GM21737 (cell line): ENCODE measurements around the gene ACOT8.

Experiments used
- ATAC-seq: cut with Tn5 transposase; IDR thresholded peaks from one replicate; pipeline ENCODE4 v1.9.1; 2021; ENCODE audit warnings: mild to moderate bottlenecking, moderate library complexity; ENCODE audit not compliant: unreplicated experiment

Gene ACOT8

DNA sequence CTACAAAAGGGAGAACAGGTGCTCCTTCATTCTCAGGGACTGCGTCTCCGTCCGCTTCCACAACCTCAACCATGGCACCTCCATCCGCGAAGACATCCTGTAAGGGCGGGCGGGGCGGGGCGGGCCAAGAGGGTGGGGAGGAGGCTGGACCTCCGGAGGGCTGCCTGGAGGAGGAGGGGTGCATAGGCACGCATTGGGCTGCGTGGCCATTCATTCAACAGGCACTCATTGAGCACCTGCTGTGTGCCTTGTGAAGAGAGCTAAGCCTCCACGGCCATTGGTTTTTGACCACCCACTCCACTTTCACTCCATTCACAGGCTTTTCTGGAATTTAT lies 657 bp upstream of the ACOT8 start:
- ATAC-seq: peak; percentile 10

DNA sequence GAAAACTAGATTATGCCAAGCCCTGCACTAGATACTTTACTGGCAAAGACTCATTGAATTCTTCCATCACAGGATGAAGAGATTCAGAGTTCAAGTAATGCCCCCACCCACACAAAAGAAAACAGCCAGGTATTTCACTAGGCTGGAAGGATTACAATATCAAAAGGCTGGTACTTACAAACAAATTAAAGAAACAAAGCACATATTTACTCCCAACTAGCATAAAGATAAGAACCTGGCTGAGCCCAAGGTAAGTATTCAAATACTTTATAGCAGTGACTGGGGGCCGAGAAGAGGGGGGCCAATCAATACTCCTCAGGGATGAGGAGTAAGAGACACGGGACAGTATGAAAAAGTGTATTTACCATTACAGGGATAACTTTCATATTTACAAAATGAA lies 3.7 kb downstream of the ACOT8 start:
- ATAC-seq: no peak

DNA sequence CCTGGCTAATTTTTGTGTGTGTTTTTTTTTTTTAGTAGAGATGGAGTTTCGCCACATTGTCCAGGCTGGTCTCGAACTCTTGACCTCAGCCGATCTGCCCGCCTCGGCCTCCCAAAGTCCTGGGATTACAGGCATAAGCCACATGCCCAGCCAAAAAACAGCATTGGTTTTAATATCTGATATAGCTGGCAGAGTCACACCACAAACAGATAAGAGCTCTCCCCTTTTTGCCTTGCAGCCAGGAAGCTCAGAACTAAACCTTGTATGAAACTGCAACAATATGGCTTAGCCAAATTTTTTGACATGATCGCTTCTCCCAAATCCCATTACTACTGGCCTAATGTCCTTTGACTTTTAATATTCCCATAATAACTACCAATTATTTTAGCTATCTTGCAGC lies 4.9 kb downstream of the ACOT8 start:
- ATAC-seq: no peak

GRCh38 chr20:45851501-45851900 lies 5.7 kb downstream of the ACOT8 start:
- no peak for ATAC-seq

- ATAC-seq: no peak
Observed at GRCh38 chr20:45850926-45851325, 6.3 kb downstream of the ACOT8 start.

- no peak for ATAC-seq
Observed at GRCh38 chr20:45850238-45850637, 7.0 kb downstream of the ACOT8 start.

DNA sequence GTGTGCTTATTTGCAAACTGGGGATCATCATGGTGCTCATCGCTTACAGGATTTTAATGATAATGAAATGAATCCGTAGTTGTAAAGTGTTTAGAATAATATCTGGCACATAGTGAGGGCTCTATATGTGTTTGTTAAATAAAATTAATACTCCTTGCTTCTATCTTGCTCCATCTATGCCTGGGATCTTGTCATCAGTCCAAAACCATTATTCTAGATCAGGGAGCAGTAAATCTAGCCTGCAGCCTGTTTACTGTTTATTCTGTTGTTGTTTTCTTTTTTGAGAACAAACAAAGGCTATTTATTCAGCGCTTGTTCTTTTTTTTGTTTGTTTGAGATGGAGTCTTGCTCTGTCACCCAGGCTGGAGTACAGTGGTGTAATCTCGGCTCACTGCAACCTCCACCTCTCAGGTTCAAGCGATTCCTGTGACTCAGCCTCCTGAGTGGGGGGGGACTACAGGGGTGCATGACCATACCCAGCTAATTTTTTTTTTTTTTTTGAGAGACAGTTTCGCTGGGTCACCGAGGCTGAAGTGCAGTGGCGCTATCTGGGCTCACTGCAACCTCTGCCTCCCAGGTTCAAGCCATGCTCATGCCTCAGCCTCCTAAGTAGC lies 8.1 kb downstream of the ACOT8 start:
- ATAC-seq: no peak

DNA sequence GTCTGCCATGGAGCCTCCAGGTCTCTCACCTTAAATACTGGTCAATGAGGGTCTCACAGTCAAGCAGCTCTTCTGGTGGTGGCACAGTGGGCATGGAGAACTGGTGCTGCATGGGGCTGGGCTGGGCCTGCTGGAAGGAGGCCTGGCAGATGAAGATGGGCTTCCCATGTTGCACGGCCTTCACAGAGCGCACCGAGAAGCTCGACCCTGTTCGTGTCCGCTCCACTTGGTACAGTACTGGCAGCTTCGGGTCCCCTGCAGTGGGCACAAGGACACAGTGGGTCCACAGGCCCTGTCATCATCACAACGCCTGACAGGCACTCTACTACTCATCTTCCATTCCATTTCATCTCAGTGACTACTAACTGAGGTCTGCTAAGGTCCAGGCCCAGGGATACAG lies 8.8 kb downstream of the ACOT8 start:
- no peak for ATAC-seq

DNA sequence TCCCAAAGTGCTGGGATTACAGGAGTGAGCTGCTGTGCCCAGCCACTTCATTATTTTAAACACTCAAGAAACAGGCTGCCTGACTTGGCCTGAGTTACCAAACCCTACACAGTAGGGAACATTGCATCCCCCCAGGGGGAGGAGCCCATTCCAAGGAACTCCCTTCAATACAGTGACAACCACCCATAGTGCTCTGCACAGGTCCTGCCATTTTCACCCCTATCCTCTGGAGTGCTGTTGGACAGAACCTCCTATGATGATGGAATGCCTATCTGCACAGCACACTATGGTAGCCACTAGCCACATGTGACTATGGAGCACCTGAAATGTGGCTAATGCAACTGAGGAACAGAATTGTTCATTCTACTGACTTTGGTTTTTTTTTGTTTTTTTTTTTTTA lies 11.7 kb downstream of the ACOT8 start:
- no peak for ATAC-seq

DNA sequence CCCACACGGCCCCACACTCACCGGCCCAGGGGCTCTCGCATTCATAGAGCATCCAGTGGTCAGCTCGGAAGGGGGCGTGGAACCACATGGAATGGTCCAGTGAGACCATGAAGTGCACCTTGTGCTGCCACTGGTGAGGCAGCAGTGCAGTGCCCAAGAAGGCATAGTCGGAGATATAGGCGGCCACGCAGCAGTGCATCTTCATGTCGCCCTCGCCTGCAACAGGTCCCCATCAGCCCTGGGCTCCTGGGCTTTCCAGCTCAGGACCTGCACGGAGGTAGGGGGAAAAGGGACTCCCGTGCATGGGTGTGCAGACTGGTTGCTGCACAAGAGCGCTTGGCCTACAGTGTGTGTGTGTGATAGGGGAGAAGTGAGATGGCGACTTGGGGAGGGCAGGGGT lies 13.7 kb downstream of the ACOT8 start:
- no peak for ATAC-seq

- ATAC-seq: peak; percentile 71
Observed at GRCh38 chr20:45842169-45842812, 14.9 kb downstream of the ACOT8 start.

DNA sequence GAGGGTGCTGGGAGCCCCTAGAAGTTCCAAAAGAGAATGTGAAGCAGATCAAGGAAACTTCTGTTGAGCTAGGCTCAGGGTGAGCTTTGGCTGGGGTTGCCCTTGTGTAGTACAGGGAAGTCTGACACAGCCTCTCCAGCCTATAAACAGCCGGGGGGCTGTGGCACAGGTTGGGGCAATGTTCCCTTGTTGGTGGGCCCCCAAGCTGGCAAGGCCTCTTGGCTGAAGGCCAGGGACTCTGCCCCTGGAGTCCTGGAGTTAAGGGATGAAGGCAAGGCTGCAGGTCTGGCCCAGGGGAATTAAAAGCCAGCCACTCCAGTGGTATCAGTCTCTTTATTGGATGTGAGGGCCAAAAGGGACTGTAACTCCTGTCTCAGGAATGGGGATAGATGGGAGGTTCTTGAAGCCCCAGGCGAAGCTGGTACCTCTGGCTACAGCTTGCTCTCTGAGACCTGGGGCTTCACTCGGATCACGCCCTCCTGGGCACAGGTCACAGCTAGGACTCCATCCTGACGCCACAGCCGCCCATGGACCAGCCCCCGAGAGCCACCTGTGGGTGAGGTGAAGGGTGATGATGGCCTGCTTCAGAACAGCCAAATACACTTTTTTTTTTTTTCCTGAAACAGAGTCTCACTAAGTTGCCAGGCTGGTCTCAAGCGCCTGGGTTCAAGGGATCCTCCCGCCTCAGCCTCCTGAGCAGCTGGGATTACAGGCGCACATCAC lies 15.6 kb downstream of the ACOT8 start:
- no peak for ATAC-seq

DNA sequence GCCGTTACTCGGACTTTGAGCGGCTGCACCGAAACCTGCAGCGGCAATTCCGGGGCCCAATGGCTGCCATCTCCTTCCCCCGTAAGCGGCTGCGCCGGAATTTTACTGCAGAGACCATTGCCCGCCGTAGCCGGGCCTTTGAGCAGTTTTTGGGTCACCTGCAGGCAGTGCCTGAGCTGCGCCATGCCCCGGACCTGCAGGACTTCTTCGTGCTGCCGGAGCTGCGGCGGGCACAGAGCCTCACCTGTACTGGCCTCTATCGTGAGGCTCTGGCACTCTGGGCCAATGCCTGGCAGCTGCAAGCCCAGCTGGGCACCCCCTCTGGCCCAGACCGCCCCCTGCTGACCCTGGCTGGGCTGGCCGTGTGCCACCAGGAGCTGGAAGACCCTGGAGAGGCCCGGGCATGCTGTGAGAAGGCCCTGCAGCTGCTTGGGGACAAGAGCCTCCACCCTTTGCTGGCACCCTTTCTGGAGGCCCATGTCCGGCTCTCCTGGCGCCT lies 16.4 kb downstream of the ACOT8 start:
- no peak for ATAC-seq

DNA sequence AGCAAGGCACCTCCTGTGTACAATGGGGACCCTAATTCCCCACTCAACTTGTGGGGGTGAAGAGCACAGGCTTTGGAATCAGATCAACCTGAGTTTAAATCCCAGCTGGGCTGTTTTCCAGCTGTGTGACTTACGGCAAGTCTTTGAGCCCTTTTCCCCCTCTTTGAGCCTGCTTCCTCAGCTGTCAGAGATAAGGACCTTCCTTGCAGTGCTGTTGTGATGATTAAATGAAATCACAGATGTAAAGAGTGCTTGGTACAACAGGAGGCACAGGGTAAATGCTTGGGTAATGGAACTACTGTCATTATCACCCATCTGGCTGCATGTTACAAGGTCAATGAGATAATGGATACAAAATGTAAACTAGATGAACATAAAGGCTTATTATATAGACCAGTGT lies 20.4 kb downstream of the ACOT8 start:
- ATAC-seq: no peak

DNA sequence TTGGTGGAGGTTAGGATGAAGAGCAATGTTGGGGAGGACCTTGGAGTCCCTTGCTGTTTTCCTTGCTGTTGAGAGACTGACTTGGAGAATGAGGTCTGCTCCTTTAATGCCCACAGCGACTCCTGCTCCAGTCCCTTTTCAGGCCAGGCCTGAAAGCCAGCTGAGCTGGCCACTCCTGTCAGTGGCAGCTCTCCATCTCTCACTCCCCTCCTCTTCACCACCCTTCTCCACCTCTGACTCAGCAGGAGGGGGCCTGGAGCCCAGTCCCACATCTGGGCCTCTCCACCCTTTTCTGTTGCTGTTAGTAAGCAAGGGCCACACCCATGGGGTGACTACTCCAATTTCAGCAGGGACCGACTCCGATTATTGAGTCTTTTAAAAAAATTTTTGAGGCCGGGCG lies 21.4 kb downstream of the ACOT8 start:
- ATAC-seq: no peak

GRCh38 chr20:45835329-45835765 lies 21.8 kb downstream of the ACOT8 start:
- ATAC-seq: no peak

- no peak for ATAC-seq
Observed at GRCh38 chr20:45834797-45835161, 22.4 kb downstream of the ACOT8 start.

DNA sequence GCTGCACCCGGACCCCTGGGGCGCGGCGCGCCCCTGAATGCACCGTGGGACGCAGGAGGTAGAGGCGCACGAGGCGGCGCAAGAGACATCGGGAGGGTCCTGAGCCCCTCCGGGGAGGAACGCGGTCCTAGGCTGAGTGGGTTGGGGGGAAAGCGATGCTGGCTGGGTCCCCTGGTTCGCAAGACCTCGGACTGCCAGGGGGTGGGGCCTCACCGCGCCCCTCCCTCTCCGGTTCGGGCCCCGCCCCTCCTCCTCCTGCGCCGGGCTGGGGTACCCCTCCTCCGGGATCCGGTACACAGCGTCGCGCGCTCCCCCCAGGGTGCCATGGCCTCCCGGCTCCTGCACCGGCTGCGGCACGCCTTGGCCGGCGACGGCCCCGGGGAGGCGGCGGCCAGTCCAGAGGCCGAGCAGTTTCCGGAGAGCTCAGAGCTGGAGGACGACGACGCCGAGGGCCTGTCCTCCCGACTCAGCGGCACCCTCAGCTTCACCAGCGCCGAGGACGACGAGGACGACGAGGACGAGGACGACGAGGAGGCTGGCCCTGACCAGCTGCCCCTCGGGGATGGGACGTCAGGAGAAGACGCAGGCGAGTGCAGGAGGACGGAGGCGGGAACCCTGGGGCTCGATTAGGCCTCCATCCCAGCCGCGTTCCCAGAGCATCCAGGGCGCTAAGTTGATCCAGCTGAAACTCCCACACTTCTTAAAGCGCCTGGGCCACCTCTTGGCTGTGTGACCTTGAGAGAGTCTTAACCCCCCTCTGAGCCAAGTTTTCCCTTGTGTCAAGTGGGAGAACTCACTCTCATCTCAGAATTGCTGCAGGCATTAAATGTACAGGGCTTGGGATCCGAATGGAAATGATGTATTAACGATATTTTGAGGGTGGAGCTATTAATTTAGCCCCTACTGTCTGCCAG lies 23.1 kb downstream of the ACOT8 start:
- ATAC-seq: no peak

GRCh38 chr20:45833030-45833882 lies 23.9 kb downstream of the ACOT8 start, which contains the start of gene SNX21:
TSS of gene SNX21 (plus strand) at chr20:45833799. CDS start at chr20:45833920, 121 bp downstream.
- no peak for ATAC-seq

DNA sequence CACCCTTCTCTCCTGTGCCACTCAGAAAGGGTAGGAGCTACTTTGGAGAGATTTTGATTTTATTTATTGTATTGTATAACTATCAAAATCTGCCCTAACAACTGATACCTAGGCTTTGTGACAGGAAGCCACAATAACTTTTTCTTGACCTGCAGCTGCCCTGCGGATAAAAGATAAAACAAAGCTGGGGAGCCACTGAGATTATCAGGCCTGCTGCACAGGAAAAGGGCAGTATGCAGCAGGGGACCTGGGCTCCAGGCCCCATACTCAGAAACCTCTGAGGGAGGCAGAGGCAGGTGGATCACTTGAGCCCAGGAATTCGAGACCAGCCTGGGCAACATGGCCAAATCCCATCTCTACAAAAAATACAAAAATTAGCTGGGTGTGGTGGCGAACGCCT lies 24.6 kb downstream of the ACOT8 start:
- ATAC-seq: no peak
